Calu3 (cell line): ENCODE results near the gene CACNA2D3. TPM values are rescaled to one million over a fixed set of nuclear protein-coding genes. Genes with fewer than 3 reads are reported as not detected.

Experiments
- BruUV-seq: library from RNA; stranded (reverse); fragments of 400-500 nt; replicated peaks from 2 replicates; lab custom pipeline; 2021; lab: Mats Ljungman, UMichigan
- CTCF ChIA-PET: fragments of 300-600 bp; sonication (Branson Sonifier 250); formaldehyde crosslinking; loops from one replicate; lab custom pipeline; 2022; ENCODE audit warnings: antibody characterized with exemption; lab: Charles Lee
- DNase-seq: peaks from one replicate; pipeline ENCODE4 v3.0.0; 2022
- H3K27ac Mint-ChIP-seq: one replicate; pipeline ENCODE4 v1.8.0; 2022; ENCODE audit warnings: mixed read lengths; ENCODE audit not compliant: unreplicated experiment
- H3K27me3 Mint-ChIP-seq: one replicate; pipeline ENCODE4 v1.8.0; 2022; ENCODE audit warnings: mixed read lengths; ENCODE audit not compliant: unreplicated experiment
- H3K36me3 Mint-ChIP-seq: one replicate; pipeline ENCODE4 v1.8.0; 2022; ENCODE audit warnings: mild to moderate bottlenecking, moderate library complexity, mixed read lengths; ENCODE audit not compliant: insufficient read depth, unreplicated experiment
- H3K4me1 Mint-ChIP-seq: one replicate; pipeline ENCODE4 v1.8.0; 2022; ENCODE audit warnings: mild to moderate bottlenecking, low read depth, mixed read lengths; ENCODE audit not compliant: unreplicated experiment
- H3K4me3 Mint-ChIP-seq: one replicate; pipeline ENCODE4 v1.8.0; 2022; ENCODE audit warnings: mild to moderate bottlenecking, low read depth, moderate library complexity, mixed read lengths; ENCODE audit not compliant: unreplicated experiment
- H3K9me3 Mint-ChIP-seq: one replicate; pipeline ENCODE4 v1.8.0; 2022; ENCODE audit warnings: low read depth, mixed read lengths; ENCODE audit not compliant: unreplicated experiment
- CTCF ChIP-seq: fragments of 200-600 bp; IDR thresholded peaks from one replicate; pipeline ENCODE4 v1.8.0; 2022; ENCODE audit warnings: antibody characterized with exemption; ENCODE audit not compliant: unreplicated experiment
- intact Hi-C: fragments of 100-400 bp; cut with micrococcal nuclease; formaldehyde crosslinking; loops from one replicate; pipeline ENCODE4 v1.10.0; 2022; ENCODE audit not compliant: unreplicated experiment
- total RNA-seq: library from RNA; stranded (reverse); gene quantifications from 2 replicates; pipeline ENCODE4 v1.2.3, GENCODE V29; 2022

Gene CACNA2D3
- total RNA-seq, 1 experiment from 2014 or later, result not detected

- intact Hi-C loops, result no loop called here
- Mint-ChIP-seq H3K4me3 (no peak overlapping the region), H3K27ac (no peak overlapping the region), H3K4me1 (no peaks in the 10 kb centered on the region), H3K27me3 (peaks cover 68% of the 10 kb centered on the region), H3K36me3 (no peaks in the 10 kb centered on the region), H3K9me3 (no peaks in the 10 kb centered on the region)
- no TSS peak for BruUV-seq
- TF ChIP-seq CTCF, result no peak
- CTCF ChIA-PET, result no interaction called here
- DNase-seq, result no peak
Observed at GRCh38 chr3:54339608-54340007, 217.3 kb downstream of the CACNA2D3 start.

GRCh38 chr3:54341811-54342210 lies 219.5 kb downstream of the CACNA2D3 start:
- H3K27me3 Mint-ChIP-seq, result peaks cover 70% of the 10 kb centered on the region
- no peaks in the 10 kb centered on the region for H3K9me3 Mint-ChIP-seq
- H3K4me1 Mint-ChIP-seq, result no peaks in the 10 kb centered on the region
- H3K27ac Mint-ChIP-seq, result no peak overlapping the region
- no peak overlapping the region for H3K4me3 Mint-ChIP-seq
- DNase-seq, result no peak
- CTCF ChIA-PET, result no interaction called here
- TF ChIP-seq CTCF, result no peak
- no TSS peak for BruUV-seq
- no peaks in the 10 kb centered on the region for H3K36me3 Mint-ChIP-seq
- intact Hi-C loops, result no loop called here

GRCh38 chr3:54342676-54343075 lies 220.3 kb downstream of the CACNA2D3 start:
- H3K4me1 Mint-ChIP-seq, result no peaks in the 10 kb centered on the region
- H3K9me3 Mint-ChIP-seq, result no peaks in the 10 kb centered on the region
- no peak for DNase-seq
- H3K27me3 Mint-ChIP-seq, result peaks cover 61% of the 10 kb centered on the region
- intact Hi-C loops, result no loop called here
- no peak overlapping the region for H3K4me3 Mint-ChIP-seq
- H3K36me3 Mint-ChIP-seq, result no peaks in the 10 kb centered on the region
- no TSS peak for BruUV-seq
- TF ChIP-seq CTCF, result no peak
- no peak overlapping the region for H3K27ac Mint-ChIP-seq
- CTCF ChIA-PET, result no interaction called here

- Mint-ChIP-seq H3K27ac (no peak overlapping the region), H3K4me1 (no peaks in the 10 kb centered on the region), H3K36me3 (no peaks in the 10 kb centered on the region), H3K4me3 (no peak overlapping the region), H3K27me3 (peaks cover 55% of the 10 kb centered on the region), H3K9me3 (no peaks in the 10 kb centered on the region)
- intact Hi-C loops, result no loop called here
- DNase-seq, result no peak
- CTCF ChIA-PET, result no interaction called here
- BruUV-seq, result no TSS peak
- TF ChIP-seq CTCF, result no peak
Observed at GRCh38 chr3:54343495-54343894, 221.1 kb downstream of the CACNA2D3 start.
